HG03565 (cell line): ENCODE results near the gene ACSF3.

Experiments
- ATAC-seq: cut with Tn5 transposase; IDR thresholded peaks from one replicate; pipeline ENCODE4 v1.9.1; 2021; ENCODE audit warnings: mild to moderate bottlenecking, moderate library complexity; ENCODE audit not compliant: unreplicated experiment

The ACSF3 gene

DNA sequence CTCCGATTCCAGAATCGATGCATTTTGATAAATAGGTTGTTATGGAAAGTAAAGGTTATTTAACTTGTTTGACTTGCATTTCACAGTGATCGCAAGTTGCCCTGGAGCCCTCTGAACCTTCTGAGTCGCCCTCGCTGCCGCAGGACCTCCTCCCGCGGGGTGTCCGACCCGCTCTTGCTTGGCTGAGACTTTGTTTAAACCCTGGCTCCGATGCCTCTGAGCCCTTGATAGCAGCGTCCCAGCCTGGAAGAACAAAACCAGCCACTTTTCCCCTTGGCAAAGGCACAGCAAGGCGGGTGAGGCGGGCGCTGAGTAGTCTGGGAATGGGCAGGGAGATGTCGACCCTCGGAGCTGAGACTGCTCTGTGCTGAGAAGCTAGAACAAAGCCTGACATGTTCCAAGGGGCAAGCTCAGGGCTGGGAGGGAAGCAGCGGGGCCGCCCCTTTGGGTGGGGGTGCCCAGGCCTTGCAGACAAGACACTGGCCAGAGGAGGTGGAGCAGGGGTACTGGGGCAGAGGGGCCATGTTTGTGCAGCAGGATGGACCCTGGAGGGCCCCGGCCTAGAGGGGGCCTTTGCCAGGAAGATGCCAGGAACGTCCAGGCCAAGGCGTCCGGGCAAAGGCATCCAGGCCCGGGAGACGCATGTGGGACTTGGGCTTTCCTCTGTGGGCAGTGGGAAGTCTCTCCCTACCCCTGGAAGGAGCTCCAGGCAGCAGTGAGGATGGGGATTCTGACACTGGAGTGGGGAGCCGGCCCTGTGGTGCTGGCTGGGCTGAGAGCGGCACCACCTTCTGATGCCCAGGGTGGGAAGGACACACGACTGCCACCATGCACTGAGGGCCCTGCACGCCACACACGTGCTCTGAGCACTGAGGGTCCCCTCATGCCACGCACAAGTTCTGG is 47.6 kb downstream of the ACSF3 start:
- ATAC-seq: no peak

DNA sequence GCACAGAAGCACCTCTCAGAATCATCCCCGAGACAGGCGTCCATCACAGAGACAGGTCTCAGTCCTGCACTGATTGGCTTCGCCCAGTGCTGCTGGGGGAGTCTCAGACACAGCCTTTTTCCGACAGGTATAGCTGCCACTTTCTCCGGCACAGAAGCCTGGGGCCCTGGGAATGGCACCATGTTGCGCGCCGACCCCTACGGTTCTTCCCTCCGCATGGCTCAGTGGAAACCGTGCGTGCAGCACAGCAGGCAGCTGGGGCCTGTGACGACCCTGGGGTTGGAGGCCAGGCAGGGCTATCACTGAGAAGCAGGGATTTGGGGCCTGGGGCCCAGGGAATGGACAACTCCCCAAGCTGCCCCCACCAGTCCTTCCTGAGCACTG is 48.2 kb downstream of the ACSF3 start:
- ATAC-seq: no peak

DNA sequence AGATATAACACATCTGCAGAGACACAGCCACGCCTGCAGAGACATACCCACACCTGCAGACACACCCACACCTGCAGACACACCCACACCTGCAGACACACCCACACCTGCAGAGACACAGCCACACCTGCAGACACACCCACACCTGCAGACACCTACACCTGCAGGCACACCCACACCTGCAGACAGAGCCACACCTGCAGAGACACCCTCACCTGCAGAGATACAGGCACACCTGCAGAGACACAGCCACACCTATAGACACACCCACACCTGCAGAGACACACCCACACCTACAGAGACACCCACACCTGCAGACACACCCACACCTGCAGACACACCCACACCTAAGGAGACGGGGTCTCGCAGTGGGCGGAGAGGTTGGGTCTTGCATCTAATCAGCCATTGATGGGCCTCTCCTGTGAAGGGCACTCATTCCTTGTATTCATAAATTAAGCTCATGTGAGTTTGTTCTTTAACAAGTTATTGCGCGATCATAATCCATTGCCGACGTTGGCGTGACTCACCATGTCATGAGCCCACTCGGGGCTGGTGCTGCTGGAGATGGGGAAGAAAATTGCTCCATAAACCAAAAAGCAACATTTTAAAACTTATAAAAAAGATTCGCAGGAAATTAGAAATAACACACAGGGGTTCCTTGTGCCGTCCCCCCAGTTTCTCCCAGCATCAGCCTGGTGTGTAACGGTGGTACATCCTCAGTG is 49.0 kb downstream of the ACSF3 start:
- ATAC-seq: no peak

DNA sequence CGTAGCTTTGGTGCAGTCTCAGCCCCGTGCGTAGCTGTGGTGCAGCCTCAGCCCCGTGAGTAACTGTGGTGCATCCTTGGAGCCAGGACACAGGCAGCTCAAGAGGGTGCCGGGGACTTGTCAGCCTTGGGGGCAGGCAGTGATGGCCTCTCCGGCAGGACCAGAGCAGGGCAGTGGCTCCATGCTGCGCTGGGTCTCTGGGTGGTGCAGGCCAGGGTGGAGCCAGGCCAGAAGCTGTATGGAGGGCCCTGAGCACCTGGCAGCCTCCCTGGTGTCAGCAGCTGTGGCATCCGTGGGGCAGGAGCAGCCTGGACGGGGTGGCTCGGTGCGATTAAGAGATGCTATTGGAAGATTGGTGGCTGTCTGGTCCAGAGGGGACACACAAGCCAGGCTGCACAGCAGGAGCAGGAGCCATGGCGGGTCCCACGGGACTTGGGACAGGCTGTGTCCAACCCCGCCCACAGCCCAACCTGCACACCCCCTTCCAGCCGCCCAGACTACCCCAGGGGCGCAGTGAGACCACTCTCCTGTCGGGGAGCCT is 49.6 kb downstream of the ACSF3 start:
- no peak for ATAC-seq

DNA sequence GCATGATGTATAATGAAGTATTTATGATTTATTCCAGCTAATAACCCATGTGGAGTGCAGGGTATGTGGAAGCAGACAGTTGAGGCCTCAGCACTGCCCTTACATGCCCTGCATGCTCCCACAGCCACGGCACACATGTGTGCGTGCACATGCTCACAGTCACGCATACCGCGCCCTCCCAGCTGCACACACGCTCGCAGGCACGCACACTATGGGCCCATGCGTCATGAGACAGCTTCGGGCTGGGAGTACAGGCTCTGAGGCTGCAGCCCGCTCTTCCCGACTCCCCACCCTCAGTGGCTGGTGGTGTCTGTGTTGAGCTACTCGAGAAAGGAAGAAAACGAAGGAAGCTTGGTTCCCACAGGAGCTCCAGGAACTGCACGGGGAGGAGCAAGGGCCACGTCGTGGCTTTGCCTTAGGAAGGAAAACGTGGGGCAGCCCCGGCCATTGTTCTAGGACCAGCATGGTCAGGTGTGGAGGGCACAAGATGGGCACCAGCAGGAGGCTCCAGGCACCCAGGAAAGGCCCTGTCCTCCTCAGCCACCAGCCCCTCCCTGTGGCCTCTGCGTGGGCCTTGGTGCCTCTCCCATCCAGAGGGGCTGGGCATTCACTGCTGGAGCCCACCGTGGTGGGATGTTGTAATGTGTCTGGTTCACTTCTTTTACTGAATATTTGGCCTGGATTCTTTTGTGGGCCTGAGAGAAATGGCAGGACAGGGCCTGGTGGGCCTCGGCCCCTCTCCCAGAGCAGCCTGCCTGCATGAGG is 50.4 kb downstream of the ACSF3 start:
- ATAC-seq: no peak

DNA sequence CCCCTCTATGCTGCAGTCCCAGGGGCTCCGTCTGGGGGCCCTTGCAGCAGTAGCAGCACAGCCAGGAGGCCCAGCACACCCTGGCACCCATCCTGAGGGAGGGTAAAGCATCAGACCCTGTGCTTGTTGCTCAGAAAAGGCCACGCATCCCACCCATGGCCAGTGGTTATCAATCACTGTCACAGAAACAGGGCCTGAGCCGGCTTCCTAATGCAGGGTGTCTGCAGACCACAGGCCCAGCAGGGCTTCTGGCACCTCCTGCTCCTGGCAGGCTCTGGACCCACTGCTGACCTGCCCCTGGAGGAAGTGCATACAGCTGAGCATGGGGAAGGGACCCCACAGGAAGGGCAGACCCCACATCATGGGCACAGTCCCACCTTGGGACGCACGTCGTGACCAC is 51.0 kb downstream of the ACSF3 start:
- ATAC-seq: no peak

DNA sequence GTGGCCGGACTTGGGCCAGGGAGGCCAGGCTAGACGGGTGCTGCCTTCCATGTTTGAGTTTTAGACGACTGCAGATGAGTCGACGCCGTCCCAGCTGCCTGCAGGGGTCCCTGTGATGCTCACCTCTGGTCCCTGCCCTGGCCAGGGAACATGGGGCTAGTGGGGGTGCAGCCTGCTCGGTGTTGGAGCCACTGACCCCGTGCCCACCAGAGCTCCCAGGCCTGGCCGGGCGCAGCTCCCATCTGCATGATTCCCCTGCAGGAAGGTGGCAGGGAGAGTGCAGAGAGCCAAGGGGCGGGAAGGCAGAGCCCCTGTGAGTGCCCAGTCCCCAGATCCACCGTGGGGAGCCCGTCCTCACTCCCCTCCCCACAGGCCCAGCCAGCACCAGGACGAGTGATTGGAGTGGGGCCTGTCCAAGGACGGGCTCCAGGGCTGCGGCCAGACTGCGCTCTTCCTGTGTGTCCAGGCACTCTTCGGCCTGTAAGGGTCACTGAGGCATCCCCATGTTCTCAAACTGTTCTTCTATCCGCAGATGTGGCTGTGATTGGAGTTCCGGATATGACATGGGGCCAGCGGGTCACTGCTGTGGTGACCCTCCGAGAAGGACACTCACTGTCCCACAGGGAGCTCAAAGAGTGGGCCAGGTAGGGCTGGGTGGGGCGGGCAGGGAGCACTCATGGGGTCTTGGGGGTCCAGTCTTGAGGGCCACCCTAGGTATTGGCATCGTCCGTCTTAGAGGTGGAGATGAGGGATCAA is 51.9 kb downstream of the ACSF3 start:
- no peak for ATAC-seq

DNA sequence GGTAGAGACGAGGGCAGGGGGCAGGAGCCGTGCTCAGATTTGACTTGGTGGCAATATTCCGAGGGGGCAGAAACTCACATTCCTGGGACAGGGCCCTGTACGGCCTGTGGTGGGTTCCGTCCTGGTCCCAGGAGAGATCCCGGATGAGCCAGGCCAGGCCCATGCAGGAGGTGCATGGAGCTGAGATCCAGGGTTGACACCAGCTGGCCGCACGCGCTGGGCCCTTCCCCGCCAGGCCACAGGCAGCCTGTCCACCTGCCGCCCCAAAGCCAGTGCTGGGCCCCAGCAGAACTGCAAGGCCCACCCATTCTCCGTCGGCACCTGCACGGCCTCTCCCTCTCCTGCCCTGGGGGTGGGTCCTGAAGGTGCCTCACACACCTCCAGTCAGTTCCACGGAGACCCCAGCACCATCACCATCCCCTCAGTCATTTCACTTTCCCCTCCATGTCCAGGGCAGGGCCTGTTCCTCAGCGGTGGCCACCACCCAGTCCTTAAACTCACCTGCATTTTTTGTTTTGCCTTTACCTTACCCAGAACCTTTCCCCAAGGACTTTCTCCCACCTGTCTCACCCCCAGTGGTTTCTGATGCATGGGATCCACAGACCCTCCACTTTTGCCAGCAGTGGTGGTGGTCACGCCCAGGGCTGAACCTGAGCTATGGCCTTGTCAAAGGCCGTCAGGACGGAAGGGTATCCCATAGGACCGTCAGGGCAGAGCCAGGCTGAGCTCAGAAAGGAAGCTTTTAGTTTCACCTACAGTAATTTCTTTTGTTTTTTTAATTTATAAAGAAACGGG is 52.8 kb downstream of the ACSF3 start:
- ATAC-seq: no peak

DNA sequence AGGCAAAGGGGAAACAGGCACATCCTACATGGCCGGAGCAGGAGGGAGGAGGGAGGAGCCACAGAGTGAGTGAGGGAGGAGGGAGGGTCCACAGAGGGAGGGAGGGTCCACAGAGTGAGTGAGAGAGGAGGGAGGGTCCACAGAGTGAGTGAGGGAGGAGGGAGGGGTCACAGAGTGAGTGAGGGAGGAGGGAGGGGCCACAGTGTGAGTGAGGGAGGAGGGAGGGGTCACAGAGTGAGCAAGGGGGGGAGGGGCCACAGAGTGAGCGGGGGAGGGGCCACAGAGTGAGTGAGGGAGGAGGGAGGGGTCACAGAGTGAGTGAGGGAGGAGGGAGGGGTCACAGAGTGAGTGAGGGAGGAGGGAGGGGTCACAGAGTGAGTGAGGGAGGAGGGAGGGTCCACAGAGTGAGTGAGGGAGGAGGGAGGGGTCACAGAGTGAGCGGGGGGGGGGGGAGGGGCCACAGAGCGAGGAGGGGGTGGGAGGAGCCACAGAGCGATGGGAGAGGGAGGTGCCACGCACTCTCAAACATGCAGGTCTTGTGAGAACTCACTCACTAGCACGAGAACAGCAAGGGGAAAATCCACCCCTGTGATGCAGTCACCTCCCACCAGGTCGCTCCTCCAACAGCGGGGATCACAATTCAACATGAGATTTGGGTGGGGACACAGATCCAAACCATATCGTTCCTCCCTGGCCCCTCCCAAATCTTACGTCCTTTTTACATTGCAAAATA is 53.6 kb downstream of the ACSF3 start:
- no peak for ATAC-seq

DNA sequence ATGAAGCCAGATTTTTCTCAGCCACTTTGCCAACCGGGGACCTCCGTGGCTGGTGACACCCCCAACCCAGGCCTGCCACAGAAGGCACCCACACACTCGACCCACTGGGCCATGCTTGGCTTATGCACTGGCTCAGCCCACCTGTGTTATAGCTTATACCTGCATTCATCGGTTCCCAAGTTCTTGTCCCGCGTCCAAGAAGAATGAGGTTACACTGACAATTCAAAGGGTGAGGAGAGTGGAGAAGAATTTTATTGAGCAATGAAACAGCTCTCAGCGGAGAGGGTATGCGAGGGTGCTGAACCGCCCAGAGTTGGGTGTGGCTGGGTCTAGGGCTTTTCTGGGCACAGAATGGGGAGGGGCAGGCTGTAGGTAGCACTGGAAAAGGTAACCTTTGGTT is 55.7 kb downstream of the ACSF3 start:
- no peak for ATAC-seq

DNA sequence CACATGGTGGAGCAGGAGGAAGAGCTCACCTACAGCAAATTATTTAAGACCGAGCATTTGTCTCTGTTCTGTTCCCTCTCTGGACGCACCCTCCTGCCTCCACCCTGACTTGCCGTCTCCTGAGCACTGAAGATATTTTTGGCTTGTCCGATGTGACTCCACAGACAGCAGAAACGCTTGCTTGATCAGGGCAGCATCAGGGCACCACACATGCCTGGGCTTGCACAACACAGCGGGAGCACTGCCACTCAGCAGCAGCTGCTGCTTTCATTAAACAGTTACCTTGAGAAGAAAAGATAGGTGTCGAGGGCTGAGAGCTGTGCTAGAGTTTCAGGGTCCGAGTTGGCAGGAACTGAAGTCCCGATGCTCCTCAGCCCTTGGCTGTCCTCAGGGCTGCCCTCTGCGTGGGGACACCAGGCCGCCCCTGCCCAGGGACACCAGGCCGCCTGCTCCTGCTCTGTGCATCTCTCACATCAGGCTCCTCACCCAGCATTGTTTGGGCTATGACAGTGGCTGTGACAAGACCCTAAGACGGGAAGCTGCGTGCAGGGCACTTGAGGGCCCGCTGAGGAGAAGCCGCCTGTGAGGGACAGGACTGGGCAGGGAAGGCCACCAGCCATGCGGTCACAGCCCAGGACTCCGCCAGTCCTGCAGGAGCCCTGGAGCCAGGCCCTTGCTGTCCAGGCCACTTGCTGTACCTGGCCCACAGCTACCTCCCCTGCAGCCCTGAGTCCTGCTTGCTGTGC is 56.6 kb downstream of the ACSF3 start:
- no peak for ATAC-seq

DNA sequence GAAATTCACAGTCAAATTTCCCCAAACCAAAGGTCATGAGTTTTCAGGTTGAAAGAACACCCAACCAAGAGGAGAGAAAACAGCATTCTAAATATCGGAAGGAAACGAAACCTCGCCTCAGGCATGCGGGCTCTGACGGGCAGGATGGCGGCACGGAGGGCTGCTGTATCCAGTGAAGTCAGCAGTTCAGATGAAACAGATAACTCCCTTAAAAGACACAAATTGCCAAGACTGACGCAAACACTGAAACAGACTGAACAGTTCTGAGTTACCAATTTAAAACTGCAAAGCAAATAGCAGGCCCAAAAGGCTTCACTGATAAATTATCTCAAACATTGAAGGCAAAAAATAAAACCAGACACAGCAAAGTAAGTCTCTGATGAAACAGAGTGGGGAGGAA is 57.3 kb downstream of the ACSF3 start:
- no peak for ATAC-seq

DNA sequence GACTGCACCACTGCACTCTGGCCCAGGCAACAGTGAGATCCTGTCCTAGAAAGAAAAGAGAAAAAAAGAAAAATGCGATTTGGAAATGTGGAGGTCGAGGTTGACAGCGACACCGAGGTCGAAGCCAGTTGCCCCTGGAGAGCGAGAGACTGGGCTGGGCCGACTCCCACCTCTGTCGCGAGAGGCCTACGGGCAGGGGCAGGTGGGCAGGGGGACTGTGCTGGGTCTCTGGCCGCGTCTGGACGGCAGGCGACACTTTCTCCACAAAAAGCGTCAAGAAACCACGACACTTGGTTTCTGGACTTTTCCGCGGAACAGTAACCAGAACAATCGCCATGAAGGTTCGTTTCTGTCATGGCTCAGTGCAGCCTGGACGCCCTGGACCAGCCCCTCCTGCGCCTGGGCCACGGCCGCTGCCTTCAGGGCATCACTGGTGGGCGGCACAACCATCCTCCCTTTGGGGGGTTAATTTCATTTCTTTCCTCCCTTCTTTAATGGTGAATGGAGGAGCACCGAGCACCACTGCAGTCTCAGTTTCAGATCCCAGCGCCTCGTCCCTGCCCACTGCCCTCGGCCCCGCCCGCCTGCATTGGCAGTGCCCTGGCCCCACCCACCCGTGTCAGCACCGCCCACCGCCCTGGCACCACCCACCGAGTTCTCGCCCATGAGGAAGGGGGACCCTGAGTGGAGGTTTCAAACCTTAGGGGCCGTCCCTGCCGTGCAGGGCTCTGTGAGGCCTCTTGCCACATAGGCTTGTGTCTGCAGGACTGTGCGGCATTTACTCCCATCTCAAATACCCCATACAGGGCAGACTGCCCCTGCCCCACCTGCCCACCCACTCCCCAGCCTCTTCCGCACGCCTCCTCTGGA is 59.4 kb downstream of the ACSF3 start:
- ATAC-seq: no peak

DNA sequence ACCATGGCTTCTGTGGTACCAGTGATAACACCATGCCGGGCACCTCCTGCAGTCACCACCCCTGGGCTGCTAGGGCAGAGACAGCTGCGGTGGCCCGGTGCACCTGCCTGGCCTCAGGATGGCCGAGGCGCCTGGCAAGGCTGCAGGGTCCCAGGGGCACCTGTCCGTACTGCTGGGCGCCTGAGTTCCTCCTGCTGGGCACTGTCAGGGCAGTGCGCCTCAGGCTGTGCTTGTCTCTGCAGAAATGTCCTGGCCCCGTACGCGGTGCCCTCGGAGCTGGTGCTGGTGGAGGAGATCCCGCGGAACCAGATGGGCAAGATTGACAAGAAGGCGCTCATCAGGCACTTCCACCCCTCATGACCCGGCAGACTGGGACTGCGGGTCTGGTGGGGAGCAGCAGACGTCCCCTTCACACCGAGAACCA is 60.2 kb downstream of the ACSF3 start:
- no peak for ATAC-seq

DNA sequence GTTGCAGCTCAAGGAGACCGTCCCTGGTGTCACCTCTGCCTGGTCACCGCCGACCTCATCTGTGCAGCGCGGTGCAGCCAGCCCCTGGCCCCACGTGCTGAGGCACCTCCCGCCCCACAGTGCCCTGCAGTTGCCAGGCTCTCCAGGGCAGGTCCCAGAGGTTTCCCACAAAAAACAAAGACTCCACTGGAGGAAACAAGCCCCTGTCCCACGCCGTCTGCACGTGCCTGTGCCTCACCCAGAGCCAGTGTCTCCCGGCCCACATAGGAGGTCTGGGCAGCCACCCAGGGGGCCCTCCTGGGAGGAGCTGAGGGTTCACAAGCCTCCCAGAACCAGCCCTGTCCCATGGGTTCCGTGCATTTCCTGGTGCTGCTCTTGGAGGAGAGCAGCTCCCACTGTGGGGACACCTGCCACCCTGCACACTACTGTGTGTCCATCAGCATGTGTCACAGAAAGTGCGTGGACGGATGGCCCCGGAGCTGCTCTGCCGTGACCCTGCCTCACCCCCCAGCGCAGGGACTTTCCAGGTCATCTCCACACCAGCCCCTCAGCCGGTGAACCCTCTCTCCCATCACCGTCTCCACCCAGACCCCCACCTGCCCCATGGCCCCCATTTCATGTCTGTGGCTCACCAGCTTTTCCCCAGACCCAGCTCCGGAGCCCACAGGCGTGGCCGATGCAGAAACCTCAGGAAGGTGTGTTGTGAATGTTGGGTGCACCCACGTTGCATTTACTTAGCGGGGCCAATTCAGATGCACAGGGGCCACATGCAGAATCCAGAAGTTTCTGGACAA is 60.9 kb downstream of the ACSF3 start:
- no peak for ATAC-seq

DNA sequence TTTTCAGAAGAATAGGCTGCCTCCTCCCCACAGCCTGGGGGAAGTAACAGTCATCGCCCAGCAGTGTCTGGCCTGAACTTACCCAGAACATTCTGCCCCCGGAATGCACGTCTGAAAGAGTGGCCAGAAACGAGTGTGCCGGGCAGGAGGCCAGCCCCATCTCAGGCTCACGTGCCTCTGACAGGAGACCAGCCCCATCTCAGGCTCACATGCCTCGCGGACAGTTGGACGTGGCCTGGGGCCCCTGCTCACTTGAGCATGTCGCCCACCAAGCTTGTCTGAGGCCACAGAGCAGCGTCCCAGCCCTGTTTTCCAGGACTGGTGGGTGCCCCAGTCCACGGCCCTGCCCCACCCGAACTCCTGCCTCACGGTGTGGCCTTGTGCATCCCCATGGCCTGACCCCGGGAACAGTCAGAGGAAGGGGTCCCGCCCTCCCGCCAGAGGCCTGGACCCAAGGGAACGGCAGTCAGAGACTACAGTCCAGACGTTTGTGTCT is 61.6 kb downstream of the ACSF3 start:
- no peak for ATAC-seq
